Adrenal gland (tissue), 5 donors: ENCODE measurements around the gene BZW2.

Source experiments
- POLR2A ChIP-seq, 2 donors: fragments of 450-650 bp; IDR thresholded peaks; one replicate each; pipeline ENCODE4 v1.6.1; 2017; ENCODE audit warnings: antibody characterized with exemption in 2 of 2, mild to moderate bottlenecking in 2 of 2, moderate library complexity in 1 of 2
- TF ChIP-seq, protein P1 (sequence below), 6 experiments: fragments of 450-650 bp in 4 of 6; fragments of 200-600 bp in 2 of 6; sonication (generic) in 1 of 6; IDR thresholded peaks; 1 replicate in 5 of 6; 2 replicates in 1 of 6; pipeline versions ENCODE4 v1.5.1 to v1.8.0; 2016 to 2021; ENCODE audit warnings: antibody characterized with exemption in 6 of 6, mild to moderate bottlenecking in 2 of 6, moderate library complexity in 1 of 6
- donor health status: DM: no; HTN: no; CAD: no.

DNA sequence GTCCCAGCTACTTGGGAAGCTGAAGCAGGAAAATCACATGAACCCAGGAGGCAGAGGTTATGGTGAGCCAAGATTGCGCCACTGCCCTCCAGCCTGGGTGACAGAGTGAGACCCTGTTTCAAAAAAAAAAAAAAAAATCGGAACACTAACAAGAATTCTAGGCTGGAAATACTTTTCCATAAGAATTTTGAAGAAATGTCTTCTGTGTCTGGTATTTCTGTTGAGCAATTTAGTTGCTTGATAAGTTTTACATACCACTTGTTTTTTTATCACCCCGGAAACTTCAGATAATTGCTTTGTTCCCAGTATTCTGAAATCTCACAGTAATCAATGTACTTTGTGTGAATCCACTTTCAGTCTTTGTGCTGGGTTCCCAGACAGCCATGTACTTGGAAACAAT, 25.8 kb downstream of the BZW2 start:
- TF ChIP-seq POLR2A (IDR thresholded peaks at IDR 0.05), result no peak
- TF ChIP-seq, protein P1, sequence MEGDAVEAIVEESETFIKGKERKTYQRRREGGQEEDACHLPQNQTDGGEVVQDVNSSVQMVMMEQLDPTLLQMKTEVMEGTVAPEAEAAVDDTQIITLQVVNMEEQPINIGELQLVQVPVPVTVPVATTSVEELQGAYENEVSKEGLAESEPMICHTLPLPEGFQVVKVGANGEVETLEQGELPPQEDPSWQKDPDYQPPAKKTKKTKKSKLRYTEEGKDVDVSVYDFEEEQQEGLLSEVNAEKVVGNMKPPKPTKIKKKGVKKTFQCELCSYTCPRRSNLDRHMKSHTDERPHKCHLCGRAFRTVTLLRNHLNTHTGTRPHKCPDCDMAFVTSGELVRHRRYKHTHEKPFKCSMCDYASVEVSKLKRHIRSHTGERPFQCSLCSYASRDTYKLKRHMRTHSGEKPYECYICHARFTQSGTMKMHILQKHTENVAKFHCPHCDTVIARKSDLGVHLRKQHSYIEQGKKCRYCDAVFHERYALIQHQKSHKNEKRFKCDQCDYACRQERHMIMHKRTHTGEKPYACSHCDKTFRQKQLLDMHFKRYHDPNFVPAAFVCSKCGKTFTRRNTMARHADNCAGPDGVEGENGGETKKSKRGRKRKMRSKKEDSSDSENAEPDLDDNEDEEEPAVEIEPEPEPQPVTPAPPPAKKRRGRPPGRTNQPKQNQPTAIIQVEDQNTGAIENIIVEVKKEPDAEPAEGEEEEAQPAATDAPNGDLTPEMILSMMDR (IDR thresholded peaks at IDR 0.05), result no peak
